IMR-90 (cell line): Measurements from ENCODE around the gene MDH1B.

Experiments
- CEBPB ChIP-seq: IDR thresholded peaks from 2 replicates; pipeline ENCODE4 v1.6.1; 2012; ENCODE audit warnings: low read depth, low read length, improper control_type of control experiment
- FOS ChIP-seq: fragments of 150-350 bp; IDR thresholded peaks from 2 replicates; pipeline ENCODE4 v1.6.1; 2016; ENCODE audit warnings: low read depth, low read length
- MXI1 ChIP-seq: IDR thresholded peaks from 2 replicates; pipeline ENCODE4 v1.6.1; 2012; ENCODE audit warnings: low read depth, mild to moderate bottlenecking, low read length, moderate library complexity, borderline replicate concordance
- NFE2L2 ChIP-seq: fragments of 150-350 bp; IDR thresholded peaks from 2 replicates; pipeline ENCODE4 v1.6.1; 2016; ENCODE audit warnings: low read depth, mild to moderate bottlenecking, low read length
- POLR2A ChIP-seq: IDR thresholded peaks from 2 replicates; pipeline ENCODE4 v1.6.1; 2012; ENCODE audit warnings: mild to moderate bottlenecking, low read depth, low read length
- RAD21 ChIP-seq: IDR thresholded peaks from 2 replicates; pipeline ENCODE4 v1.6.1; 2012; ENCODE audit warnings: low read length, improper control_type of control experiment
- RFX5 ChIP-seq: IDR thresholded peaks from 2 replicates; pipeline ENCODE4 v1.8.0; 2012; ENCODE audit warnings: low read depth, mild to moderate bottlenecking, low read length, moderate library complexity
- SMC3 ChIP-seq: fragments of 150-350 bp; IDR thresholded peaks from 2 replicates; pipeline ENCODE4 v1.6.1; 2016; ENCODE audit warnings: low read depth, mild to moderate bottlenecking, antibody characterized with exemption, low read length, moderate library complexity
- TF ChIP-seq, protein P1 (sequence below): conservative IDR thresholded peaks from 2 replicates; pipeline ENCODE4 v1.5.1; 2012; ENCODE audit warnings: mild to moderate bottlenecking, low read depth, low read length, improper control_type of control experiment
- TF ChIP-seq, protein P2 (sequence below): fragments of 150-350 bp; IDR thresholded peaks from 2 replicates; pipeline ENCODE4 v1.6.1; 2016; ENCODE audit warnings: low read depth, mild to moderate bottlenecking, low read length, moderate library complexity, borderline replicate concordance
- TF ChIP-seq, protein P3 (sequence below): fragments of 150-350 bp; IDR thresholded peaks from 2 replicates; pipeline ENCODE4 v1.6.1; 2017; ENCODE audit warnings: mild to moderate bottlenecking, antibody characterized with exemption, low read length, low read depth

DNA sequence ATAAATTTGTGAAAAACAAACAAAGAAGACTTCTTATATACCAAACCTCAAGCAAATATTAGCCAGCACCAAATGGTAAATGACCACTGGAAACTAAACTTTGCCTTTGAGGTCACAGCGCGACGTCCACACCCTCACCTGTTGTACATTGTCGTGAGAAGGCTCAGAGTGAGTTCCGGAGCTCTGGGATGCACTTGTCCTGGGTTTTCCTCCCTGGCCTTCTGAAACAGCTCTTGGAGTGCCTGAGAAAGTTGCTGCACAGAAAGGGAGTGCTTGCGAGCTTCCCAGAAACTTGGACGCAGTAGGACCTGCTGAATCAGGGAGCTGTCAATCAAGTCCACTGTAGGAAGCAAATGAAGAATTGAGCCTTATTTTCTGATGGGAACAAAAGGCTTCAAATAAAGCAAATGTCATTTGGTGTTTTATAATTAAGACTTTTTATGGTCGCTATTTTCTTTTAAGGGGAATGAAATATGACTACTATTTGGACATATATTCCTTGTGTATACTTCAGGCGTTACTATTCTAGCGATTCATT lies 57.9 kb downstream of the MDH1B start:
- TF ChIP-seq POLR2A (no peak), RFX5 (no peak), FOS (no peak), RAD21 (no peak), SMC3 (no peak), MXI1 (no peak), CEBPB (no peak), NFE2L2 (no peak)
- TF ChIP-seq, protein P1, sequence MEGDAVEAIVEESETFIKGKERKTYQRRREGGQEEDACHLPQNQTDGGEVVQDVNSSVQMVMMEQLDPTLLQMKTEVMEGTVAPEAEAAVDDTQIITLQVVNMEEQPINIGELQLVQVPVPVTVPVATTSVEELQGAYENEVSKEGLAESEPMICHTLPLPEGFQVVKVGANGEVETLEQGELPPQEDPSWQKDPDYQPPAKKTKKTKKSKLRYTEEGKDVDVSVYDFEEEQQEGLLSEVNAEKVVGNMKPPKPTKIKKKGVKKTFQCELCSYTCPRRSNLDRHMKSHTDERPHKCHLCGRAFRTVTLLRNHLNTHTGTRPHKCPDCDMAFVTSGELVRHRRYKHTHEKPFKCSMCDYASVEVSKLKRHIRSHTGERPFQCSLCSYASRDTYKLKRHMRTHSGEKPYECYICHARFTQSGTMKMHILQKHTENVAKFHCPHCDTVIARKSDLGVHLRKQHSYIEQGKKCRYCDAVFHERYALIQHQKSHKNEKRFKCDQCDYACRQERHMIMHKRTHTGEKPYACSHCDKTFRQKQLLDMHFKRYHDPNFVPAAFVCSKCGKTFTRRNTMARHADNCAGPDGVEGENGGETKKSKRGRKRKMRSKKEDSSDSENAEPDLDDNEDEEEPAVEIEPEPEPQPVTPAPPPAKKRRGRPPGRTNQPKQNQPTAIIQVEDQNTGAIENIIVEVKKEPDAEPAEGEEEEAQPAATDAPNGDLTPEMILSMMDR = no peak
- TF ChIP-seq, protein P2, sequence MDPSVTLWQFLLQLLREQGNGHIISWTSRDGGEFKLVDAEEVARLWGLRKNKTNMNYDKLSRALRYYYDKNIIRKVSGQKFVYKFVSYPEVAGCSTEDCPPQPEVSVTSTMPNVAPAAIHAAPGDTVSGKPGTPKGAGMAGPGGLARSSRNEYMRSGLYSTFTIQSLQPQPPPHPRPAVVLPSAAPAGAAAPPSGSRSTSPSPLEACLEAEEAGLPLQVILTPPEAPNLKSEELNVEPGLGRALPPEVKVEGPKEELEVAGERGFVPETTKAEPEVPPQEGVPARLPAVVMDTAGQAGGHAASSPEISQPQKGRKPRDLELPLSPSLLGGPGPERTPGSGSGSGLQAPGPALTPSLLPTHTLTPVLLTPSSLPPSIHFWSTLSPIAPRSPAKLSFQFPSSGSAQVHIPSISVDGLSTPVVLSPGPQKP = no peak
- TF ChIP-seq, protein P3, sequence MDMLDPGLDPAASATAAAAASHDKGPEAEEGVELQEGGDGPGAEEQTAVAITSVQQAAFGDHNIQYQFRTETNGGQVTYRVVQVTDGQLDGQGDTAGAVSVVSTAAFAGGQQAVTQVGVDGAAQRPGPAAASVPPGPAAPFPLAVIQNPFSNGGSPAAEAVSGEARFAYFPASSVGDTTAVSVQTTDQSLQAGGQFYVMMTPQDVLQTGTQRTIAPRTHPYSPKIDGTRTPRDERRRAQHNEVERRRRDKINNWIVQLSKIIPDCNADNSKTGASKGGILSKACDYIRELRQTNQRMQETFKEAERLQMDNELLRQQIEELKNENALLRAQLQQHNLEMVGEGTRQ = no peak
